ENCODE measurements around the gene FOXR2.

The FOXR2 gene, protein sequence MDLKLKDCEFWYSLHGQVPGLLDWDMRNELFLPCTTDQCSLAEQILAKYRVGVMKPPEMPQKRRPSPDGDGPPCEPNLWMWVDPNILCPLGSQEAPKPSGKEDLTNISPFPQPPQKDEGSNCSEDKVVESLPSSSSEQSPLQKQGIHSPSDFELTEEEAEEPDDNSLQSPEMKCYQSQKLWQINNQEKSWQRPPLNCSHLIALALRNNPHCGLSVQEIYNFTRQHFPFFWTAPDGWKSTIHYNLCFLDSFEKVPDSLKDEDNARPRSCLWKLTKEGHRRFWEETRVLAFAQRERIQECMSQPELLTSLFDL

DNA sequence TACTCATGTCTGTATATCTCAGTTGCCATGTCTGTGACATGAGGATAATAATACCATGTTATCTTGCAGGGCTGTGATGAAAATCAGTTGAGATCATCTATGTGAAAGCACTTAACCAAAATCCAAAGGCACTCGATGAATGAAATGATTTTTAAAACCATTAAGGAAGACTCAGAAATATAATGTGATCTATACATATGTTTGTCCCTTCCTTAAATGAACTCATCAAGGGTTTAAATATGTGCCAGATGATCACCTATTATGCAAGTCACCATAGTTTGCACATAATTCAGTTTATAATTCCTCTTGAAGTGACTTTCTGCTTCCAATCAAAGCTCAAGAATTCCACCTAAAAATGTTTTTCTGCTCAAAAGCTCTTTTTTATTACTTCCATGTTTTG, at the start of gene FOXR2:
Gene FOXR2 (plus strand): TSS at position 301 of the 400 bp plus-strand sequence. CDS start 312 bp downstream, outside the sequence.
- Histone ChIP-seq H3K27me3 (ENCODE audit: insufficient read depth, low read length) (no peaks in the 10 kb centered on the region), H3K27ac (ENCODE audit: low read depth, low read length) (no peak within 1 kb of the TSS), H3K4me3 (ENCODE audit: low read depth, low read length) (no peak within 1 kb of the TSS), H2AFZ (ENCODE audit: low read length, unreplicated experiment) (no peak within 1 kb of the TSS), H3K36me3 (ENCODE audit: insufficient read depth, low read length) (no peaks in the 10 kb centered on the region), H3K79me2 (ENCODE audit: control insufficient read depth, insufficient read depth, low read length, unreplicated experiment) (no peaks in the 10 kb centered on the region), H3K4me1 (ENCODE audit: control insufficient read depth, insufficient read depth, low read length, unreplicated experiment) (no peaks in the 10 kb centered on the region)

DNA sequence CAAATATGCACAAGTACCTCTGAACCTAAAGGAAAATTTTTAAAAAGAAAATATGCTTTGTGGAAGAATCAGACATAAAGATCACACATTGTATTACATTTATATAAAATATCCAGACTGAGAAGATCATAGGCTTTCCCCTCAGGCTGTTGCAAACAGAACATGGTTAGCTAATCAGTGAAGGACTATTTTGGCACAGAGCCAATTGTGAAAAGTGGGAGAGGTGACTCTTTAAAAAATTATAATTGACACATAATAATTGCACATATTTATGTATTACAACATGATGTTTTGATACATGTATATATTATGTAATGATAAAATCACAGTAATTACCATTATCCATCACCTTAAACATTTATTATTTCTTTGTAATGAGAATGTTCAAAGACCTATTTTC, 44.1 kb upstream of the FOXR2 start:
- no peaks in the 10 kb centered on the region for H3K79me2 ChIP-seq (ENCODE audit: control insufficient read depth, insufficient read depth, low read length, unreplicated experiment)
- H3K27me3 ChIP-seq (ENCODE audit: insufficient read depth, low read length): no peaks in the 10 kb centered on the region
- no peaks in the 10 kb centered on the region for H3K4me1 ChIP-seq (ENCODE audit: control insufficient read depth, insufficient read depth, low read length, unreplicated experiment)
- no peaks in the 10 kb centered on the region for H3K36me3 ChIP-seq (ENCODE audit: insufficient read depth, low read length)
- H3K27ac ChIP-seq (ENCODE audit: low read depth, low read length): no peak overlapping the region
- H2AFZ ChIP-seq (ENCODE audit: low read length, unreplicated experiment): no peak overlapping the region
- H3K4me3 ChIP-seq (ENCODE audit: low read depth, low read length): no peak overlapping the region

DNA sequence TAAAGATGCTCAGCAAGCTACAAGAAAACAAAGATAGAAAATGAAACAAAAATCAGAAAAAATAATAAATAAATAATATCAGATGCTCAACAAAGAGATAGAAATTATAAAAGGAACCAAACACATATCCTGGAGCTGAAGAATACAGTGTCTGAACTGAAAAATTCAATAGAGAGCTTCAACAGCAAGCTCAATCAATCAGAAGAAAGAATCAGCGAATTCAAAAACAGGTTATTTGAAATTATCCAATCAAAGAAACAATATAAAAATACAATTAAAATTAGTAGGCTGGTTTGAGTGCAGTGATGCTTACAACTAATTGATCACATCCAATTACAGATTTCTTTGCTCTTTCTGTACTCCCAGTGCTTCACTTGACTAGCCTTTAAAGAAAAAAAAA, 40.8 kb upstream of the FOXR2 start:
- H3K79me2 ChIP-seq (ENCODE audit: control insufficient read depth, insufficient read depth, low read length, unreplicated experiment): no peaks in the 10 kb centered on the region
- no peaks in the 10 kb centered on the region for H3K4me1 ChIP-seq (ENCODE audit: control insufficient read depth, insufficient read depth, low read length, unreplicated experiment)
- H3K36me3 ChIP-seq (ENCODE audit: insufficient read depth, low read length): no peaks in the 10 kb centered on the region
- no peak overlapping the region for H3K27ac ChIP-seq (ENCODE audit: low read depth, low read length)
- H3K27me3 ChIP-seq (ENCODE audit: insufficient read depth, low read length): no peaks in the 10 kb centered on the region
- no peak overlapping the region for H3K4me3 ChIP-seq (ENCODE audit: low read depth, low read length)
- no peak overlapping the region for H2AFZ ChIP-seq (ENCODE audit: low read length, unreplicated experiment)

DNA sequence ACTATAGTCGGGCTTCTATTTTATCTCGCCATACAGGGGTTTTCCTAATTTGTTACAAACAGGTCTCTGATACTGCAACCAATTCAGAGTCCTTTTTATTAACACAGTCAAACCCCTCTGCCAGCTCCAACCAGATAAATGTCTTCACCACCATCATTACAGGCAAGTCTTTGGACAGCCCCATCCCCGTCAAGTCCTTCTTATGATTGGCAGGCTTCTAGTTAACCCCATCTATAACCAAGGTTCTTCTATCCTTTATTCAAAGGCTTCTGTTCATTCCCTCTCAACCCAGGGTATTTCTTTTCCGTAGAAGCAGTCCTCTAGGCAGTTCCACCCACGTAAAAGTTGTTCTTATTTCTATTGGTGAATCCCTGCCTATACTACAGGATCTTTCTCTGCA, 29.9 kb upstream of the FOXR2 start:
- Histone ChIP-seq H3K79me2 (ENCODE audit: control insufficient read depth, insufficient read depth, low read length, unreplicated experiment) (no peaks in the 10 kb centered on the region), H2AFZ (ENCODE audit: low read length, unreplicated experiment) (no peak overlapping the region), H3K4me3 (ENCODE audit: low read depth, low read length) (no peak overlapping the region), H3K27me3 (ENCODE audit: insufficient read depth, low read length) (no peaks in the 10 kb centered on the region), H3K36me3 (ENCODE audit: insufficient read depth, low read length) (no peaks in the 10 kb centered on the region), H3K27ac (ENCODE audit: low read depth, low read length) (no peak overlapping the region), H3K4me1 (ENCODE audit: control insufficient read depth, insufficient read depth, low read length, unreplicated experiment) (no peaks in the 10 kb centered on the region)

DNA sequence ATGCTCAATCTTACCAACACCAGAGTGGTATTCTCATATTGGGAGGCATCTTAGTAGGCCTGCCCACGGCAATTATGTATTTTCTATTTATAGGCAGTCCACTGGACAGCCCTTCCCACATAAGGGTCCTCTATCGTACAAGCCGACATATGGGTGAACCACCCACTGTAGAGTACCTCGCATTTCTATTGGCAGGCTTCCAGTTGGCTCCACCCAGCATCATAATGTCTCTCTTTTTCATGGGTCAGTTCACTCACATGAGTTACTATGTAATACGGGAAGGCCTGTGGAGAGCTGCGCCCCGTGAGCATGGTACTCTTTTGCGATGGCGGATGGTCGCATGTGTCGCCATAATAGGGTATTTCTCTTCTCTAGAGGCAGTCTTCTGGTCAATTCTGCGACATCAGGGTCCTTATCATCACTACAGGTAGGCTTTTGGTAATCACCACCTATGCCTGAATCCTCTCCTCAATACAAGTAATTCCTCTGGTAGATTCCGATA, 29.4 kb upstream of the FOXR2 start:
- no peak overlapping the region for H3K27ac ChIP-seq (ENCODE audit: low read depth, low read length)
- H3K4me1 ChIP-seq (ENCODE audit: control insufficient read depth, insufficient read depth, low read length, unreplicated experiment): no peaks in the 10 kb centered on the region
- H3K79me2 ChIP-seq (ENCODE audit: control insufficient read depth, insufficient read depth, low read length, unreplicated experiment): no peaks in the 10 kb centered on the region
- H3K36me3 ChIP-seq (ENCODE audit: insufficient read depth, low read length): no peaks in the 10 kb centered on the region
- no peak overlapping the region for H3K4me3 ChIP-seq (ENCODE audit: low read depth, low read length)
- no peaks in the 10 kb centered on the region for H3K27me3 ChIP-seq (ENCODE audit: insufficient read depth, low read length)
- H2AFZ ChIP-seq (ENCODE audit: low read length, unreplicated experiment): no peak overlapping the region

DNA sequence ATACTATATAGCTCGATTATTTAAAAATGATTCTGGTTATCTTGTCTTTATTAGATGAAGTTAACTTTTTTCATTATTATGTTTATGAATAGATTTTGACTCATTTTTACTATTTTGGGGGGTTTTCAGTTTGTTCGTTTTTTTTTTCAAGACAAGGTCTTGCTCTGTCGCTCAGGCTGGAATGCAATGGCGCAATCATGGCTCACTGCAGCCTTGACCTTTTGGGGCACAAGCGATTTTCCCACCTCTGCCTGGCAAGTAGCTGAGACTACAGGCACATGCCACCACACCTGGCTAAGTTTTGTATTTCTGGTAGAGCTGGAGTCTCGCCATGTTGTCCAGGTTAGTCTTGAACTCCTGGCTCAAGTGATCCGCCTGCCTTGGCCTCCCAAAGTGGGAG, 24.9 kb upstream of the FOXR2 start:
- Histone ChIP-seq H3K79me2 (ENCODE audit: control insufficient read depth, insufficient read depth, low read length, unreplicated experiment) (no peaks in the 10 kb centered on the region), H3K4me1 (ENCODE audit: control insufficient read depth, insufficient read depth, low read length, unreplicated experiment) (no peaks in the 10 kb centered on the region), H3K27me3 (ENCODE audit: insufficient read depth, low read length) (no peaks in the 10 kb centered on the region), H3K36me3 (ENCODE audit: insufficient read depth, low read length) (no peaks in the 10 kb centered on the region), H2AFZ (ENCODE audit: low read length, unreplicated experiment) (no peak overlapping the region), H3K27ac (ENCODE audit: low read depth, low read length) (no peak overlapping the region), H3K4me3 (ENCODE audit: low read depth, low read length) (no peak overlapping the region)

DNA sequence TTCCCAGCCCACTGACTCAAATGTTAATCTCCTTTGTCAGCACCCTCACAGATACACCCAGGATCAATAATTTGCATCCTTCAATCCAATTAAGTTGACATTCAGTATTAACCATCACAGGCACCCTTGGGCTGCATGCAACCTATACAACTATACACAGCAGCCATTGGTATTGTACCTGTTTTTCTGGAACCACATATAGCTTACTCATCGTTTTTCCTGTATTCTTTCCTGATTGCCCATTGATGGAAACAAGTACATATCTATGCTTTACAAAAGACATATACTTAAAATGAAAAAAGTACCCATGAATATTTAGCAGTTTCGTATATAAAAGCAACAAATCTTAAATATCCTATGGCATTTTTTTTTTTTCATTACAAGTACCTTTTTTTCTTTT, 3.7 kb upstream of the FOXR2 start:
- Histone ChIP-seq H3K27me3 (ENCODE audit: insufficient read depth, low read length) (no peaks in the 10 kb centered on the region), H3K27ac (ENCODE audit: low read depth, low read length) (no peak overlapping the region), H3K79me2 (ENCODE audit: control insufficient read depth, insufficient read depth, low read length, unreplicated experiment) (no peaks in the 10 kb centered on the region), H2AFZ (ENCODE audit: low read length, unreplicated experiment) (no peak overlapping the region), H3K36me3 (ENCODE audit: insufficient read depth, low read length) (no peaks in the 10 kb centered on the region), H3K4me3 (ENCODE audit: low read depth, low read length) (no peak overlapping the region), H3K4me1 (ENCODE audit: control insufficient read depth, insufficient read depth, low read length, unreplicated experiment) (no peaks in the 10 kb centered on the region)

DNA sequence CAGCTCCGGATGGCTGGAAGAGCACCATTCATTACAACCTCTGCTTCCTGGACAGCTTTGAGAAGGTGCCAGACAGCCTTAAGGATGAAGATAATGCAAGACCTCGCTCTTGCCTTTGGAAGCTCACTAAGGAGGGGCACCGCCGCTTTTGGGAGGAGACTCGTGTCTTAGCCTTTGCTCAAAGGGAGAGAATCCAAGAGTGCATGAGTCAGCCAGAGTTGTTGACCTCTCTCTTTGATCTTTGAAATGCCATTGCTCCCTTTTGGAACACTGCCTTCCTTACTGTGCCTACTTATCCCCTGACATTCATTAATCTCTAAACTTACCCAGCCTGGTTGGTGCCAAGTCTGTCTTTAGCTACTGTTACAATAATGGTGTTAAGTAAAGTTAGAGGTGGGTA, 1.2 kb downstream of the FOXR2 start:
- no peak overlapping the region for H3K4me3 ChIP-seq (ENCODE audit: low read depth, low read length)
- H3K4me1 ChIP-seq (ENCODE audit: control insufficient read depth, insufficient read depth, low read length, unreplicated experiment): no peaks in the 10 kb centered on the region
- no peak overlapping the region for H3K27ac ChIP-seq (ENCODE audit: low read depth, low read length)
- H3K79me2 ChIP-seq (ENCODE audit: control insufficient read depth, insufficient read depth, low read length, unreplicated experiment): no peaks in the 10 kb centered on the region
- no peaks in the 10 kb centered on the region for H3K27me3 ChIP-seq (ENCODE audit: insufficient read depth, low read length)
- H2AFZ ChIP-seq (ENCODE audit: low read length, unreplicated experiment): no peak overlapping the region
- H3K36me3 ChIP-seq (ENCODE audit: insufficient read depth, low read length): no peaks in the 10 kb centered on the region

DNA sequence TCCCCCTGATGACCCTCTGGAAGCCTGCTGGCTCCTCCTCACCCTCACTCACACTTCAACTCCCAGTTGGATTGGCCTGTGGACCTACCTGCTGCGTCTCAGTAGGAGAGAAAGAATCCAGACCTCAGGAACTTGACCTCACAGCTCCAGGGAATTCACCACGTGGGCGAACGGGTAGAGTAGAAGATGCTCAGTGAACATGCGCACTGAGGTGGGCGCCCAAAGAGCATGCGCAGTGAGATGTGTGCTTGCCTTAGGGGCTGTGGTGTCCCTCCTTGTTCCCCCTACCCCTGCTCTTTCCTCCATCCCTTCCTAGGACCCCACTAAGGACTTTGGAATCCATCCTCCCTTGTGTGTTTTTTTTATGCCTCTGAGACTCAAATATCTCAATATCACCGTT, 12.9 kb downstream of the FOXR2 start:
- no peaks in the 10 kb centered on the region for H3K27me3 ChIP-seq (ENCODE audit: insufficient read depth, low read length)
- no peaks in the 10 kb centered on the region for H3K4me1 ChIP-seq (ENCODE audit: control insufficient read depth, insufficient read depth, low read length, unreplicated experiment)
- no peaks in the 10 kb centered on the region for H3K79me2 ChIP-seq (ENCODE audit: control insufficient read depth, insufficient read depth, low read length, unreplicated experiment)
- no peak overlapping the region for H2AFZ ChIP-seq (ENCODE audit: low read length, unreplicated experiment)
- no peak overlapping the region for H3K27ac ChIP-seq (ENCODE audit: low read depth, low read length)
- H3K36me3 ChIP-seq (ENCODE audit: insufficient read depth, low read length): no peaks in the 10 kb centered on the region
- H3K4me3 ChIP-seq (ENCODE audit: low read depth, low read length): no peak overlapping the region

DNA sequence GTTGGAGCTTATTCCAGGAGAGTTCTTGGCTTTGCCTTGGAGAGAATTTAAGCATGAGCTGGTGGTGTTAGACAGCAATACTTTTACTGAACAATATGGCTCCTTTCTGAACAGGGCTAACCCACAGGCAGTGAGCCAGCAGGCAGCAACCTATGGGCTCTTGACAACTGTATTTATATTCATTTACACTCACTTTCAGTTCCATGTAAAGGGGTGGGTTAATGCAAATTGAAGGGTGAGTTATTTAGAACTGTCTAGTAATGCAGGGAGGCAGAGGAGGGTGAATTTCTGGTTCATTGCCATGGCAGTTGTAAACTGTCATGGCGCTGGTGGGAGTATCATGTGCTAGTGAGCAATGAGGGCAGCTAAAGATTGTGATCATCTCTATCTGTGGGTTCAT, 15.7 kb downstream of the FOXR2 start:
- no peaks in the 10 kb centered on the region for H3K4me1 ChIP-seq (ENCODE audit: control insufficient read depth, insufficient read depth, low read length, unreplicated experiment)
- H3K4me3 ChIP-seq (ENCODE audit: low read depth, low read length): no peak overlapping the region
- H3K36me3 ChIP-seq (ENCODE audit: insufficient read depth, low read length): no peaks in the 10 kb centered on the region
- no peaks in the 10 kb centered on the region for H3K27me3 ChIP-seq (ENCODE audit: insufficient read depth, low read length)
- no peak overlapping the region for H3K27ac ChIP-seq (ENCODE audit: low read depth, low read length)
- no peaks in the 10 kb centered on the region for H3K79me2 ChIP-seq (ENCODE audit: control insufficient read depth, insufficient read depth, low read length, unreplicated experiment)
- H2AFZ ChIP-seq (ENCODE audit: low read length, unreplicated experiment): no peak overlapping the region

DNA sequence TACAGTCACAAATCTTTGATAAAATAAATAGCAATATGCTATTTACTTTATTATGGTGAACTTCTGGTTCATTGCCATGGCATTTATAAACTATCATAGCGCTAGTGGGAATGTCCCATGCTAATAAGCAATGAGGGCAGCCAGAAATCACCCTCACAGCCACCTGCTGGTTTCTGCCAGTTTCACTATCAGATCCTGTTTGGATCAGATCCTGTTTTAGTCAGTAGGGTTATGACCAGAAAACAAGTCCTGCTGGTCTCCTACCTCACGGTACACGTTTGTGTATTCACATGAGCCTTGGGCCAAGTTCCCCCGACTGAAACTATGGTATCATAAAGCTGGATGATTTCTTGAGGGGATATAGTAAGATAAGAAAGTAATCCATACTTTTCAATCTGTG, 17.7 kb downstream of the FOXR2 start:
- Histone ChIP-seq H3K36me3 (ENCODE audit: insufficient read depth, low read length) (no peaks in the 10 kb centered on the region), H3K27ac (ENCODE audit: low read depth, low read length) (no peak overlapping the region)

More for the DNA sequence above, 17.7 kb downstream of the FOXR2 start:
- Histone ChIP-seq H2AFZ (ENCODE audit: low read length, unreplicated experiment) (no peak overlapping the region), H3K27me3 (ENCODE audit: insufficient read depth, low read length) (no peaks in the 10 kb centered on the region), H3K4me1 (ENCODE audit: control insufficient read depth, insufficient read depth, low read length, unreplicated experiment) (no peaks in the 10 kb centered on the region), H3K4me3 (ENCODE audit: low read depth, low read length) (no peak overlapping the region), H3K79me2 (ENCODE audit: control insufficient read depth, insufficient read depth, low read length, unreplicated experiment) (no peaks in the 10 kb centered on the region)
